Endothelial cell of umbilical vein (primary cell): Measurements from ENCODE around the gene PIGA.

ENCODE experiments used
- CTCF ChIP-seq, 2 donors: IDR thresholded peaks; 1 replicate in 1 of 2; 2 replicates in 1 of 2; pipeline ENCODE4 v1.5.1; 2011; ENCODE audit warnings: low read length in 2 of 2, mild to moderate bottlenecking in 2 of 2, moderate library complexity in 2 of 2, control low read depth in 1 of 2, inconsistent platforms in 1 of 2, low read depth in 1 of 2; ENCODE audit not compliant: insufficient read depth in 1 of 2; ENCODE audit errors: extremely low read depth in 1 of 2
- EZH2 ChIP-seq: IDR thresholded peaks from 2 replicates; pipeline ENCODE4 v1.6.1; 2012; ENCODE audit warnings: borderline replicate concordance, low read depth, mild to moderate bottlenecking, moderate library complexity, low read length, inconsistent platforms; ENCODE audit not compliant: severe bottlenecking

GRCh38 chrX:15310117-15310516 is 25.2 kb downstream of the PIGA start:
- TF ChIP-seq CTCF (IDR thresholded peaks at IDR 0.05; ENCODE audit: extremely low read depth in 1 of 2, insufficient read depth in 1 of 2, low read depth in 1 of 2, low read length in 2 of 2) = no peak
- TF ChIP-seq EZH2 = no peak
